SK-N-SH (cell line): ENCODE data around the gene ARMC9.

ENCODE experiments used
- TCF12 ChIP-seq: IDR thresholded peaks from 2 replicates; pipeline ENCODE4 v1.4.0; 2012
- USF2 ChIP-seq: fragments of 150-350 bp; IDR thresholded peaks from 2 replicates; pipeline ENCODE4 v1.6.1; 2017; ENCODE audit warnings: antibody characterized with exemption, low read length, low read depth, borderline replicate concordance

- TF ChIP-seq USF2 (no peak), TCF12 (no peak)
Measured at GRCh38 chr2:231362555-231363184, 164.2 kb downstream of the ARMC9 start.
